H7 (cell line): ENCODE measurements around the gene NCS1. TPM values are rescaled to one million over a fixed set of nuclear protein-coding genes. Genes with fewer than 3 reads are reported as not detected.

Experiments used
- DNase-seq: peaks from one replicate; pipeline ENCODE4 v3.0.0; 2012
- H3K27me3 ChIP-seq: 2 replicates; pipeline ENCODE4 v1.6.0; 2011; ENCODE audit warnings: mild to moderate bottlenecking, low read length; ENCODE audit not compliant: control insufficient read depth, insufficient read depth
- H3K36me3 ChIP-seq: replicated peaks from 2 replicates; pipeline ENCODE4 v1.5.1; 2011; ENCODE audit warnings: low read length; ENCODE audit not compliant: control insufficient read depth, insufficient read depth
- H3K4me3 ChIP-seq: 2 replicates; pipeline ENCODE4 v1.5.1; 2011; ENCODE audit warnings: low read depth, mild to moderate bottlenecking, control low read depth, low read length, moderate library complexity; ENCODE audit not compliant: insufficient read depth
- total RNA-seq: library from RNA; depleted of rRNA; stranded (reverse); fragments of >200 nt; shearing (Covaris generic); gene quantifications from 2 replicates; pipeline ENCODE4 v1.2.3, GENCODE V29; 2014; rRNA removed

NCS1 gene
- total RNA-seq, 1 experiment from 2014 or later: 28.3 TPM

- H3K27me3 ChIP-seq: no peaks in the 10 kb centered on the region
Measured at GRCh38 chr9:130285271-130285670, 113.1 kb downstream of the NCS1 start.

GRCh38 chr9:130286072-130286770, 114.0 kb downstream of the NCS1 start:
- no peak for DNase-seq
- no peaks in the 10 kb centered on the region for H3K27me3 ChIP-seq
- H3K4me3 ChIP-seq: no peak overlapping the region
- H3K36me3 ChIP-seq: no peaks in the 10 kb centered on the region

More at GRCh38 chr9:130285271-130285670, 113.1 kb downstream of the NCS1 start:
- no peak for DNase-seq
- no peaks in the 10 kb centered on the region for H3K36me3 ChIP-seq
- H3K4me3 ChIP-seq: no peak overlapping the region

Other genes with a start within 250 kb of the NCS1 start
- 16.0 and 19.6 TPM in 2 replicates for gene FNBP1, start 129.2 kb upstream of the NCS1 start, total RNA-seq
- gene GPR107, start 118.5 kb upstream of the NCS1 start, total RNA-seq: 13.0 and 18.0 TPM in 2 replicates
- 2.3 and 5.2 TPM in 2 replicates for gene HMCN2, start 93.4 kb downstream of the NCS1 start, total RNA-seq